SK-N-MC (cell line): Measurements from ENCODE around the gene CYTH2.

ENCODE experiments used
- DNase-seq: peaks from one replicate; pipeline ENCODE4 v3.0.0-alpha.2; 2011; ENCODE audit warnings: low read depth, low spot score
- H3K27ac ChIP-seq: fragments of 200-600 bp; sonication (generic); 2 replicates; pipeline ENCODE4 v1.5.1; 2016; ENCODE audit warnings: mixed run types
- H3K36me3 ChIP-seq: fragments of 200-600 bp; sonication (generic); 2 replicates; pipeline ENCODE4 v1.6.1; 2017; ENCODE audit warnings: antibody characterized with exemption, low read length, mixed read lengths; ENCODE audit not compliant: insufficient read depth
- H3K4me3 ChIP-seq: fragments of 200-600 bp; sonication (generic); 2 replicates; pipeline ENCODE4 v1.5.1; 2016
- H3K9ac ChIP-seq: fragments of 200-600 bp; sonication (generic); 2 replicates; pipeline ENCODE4 v1.8.0; 2017; ENCODE audit warnings: mixed run types, mixed read lengths; ENCODE audit not compliant: insufficient read length
- H3K9me3 ChIP-seq: fragments of 200-600 bp; sonication (generic); 2 replicates; pipeline ENCODE4 v1.6.1; 2017; ENCODE audit warnings: low read depth, mild to moderate bottlenecking, antibody characterized with exemption, low read length, moderate library complexity, mixed read lengths
- EZH2 ChIP-seq: fragments of 200-600 bp; sonication (generic); IDR thresholded peaks from one replicate; pipeline ENCODE4 v1.6.1; 2017; ENCODE audit warnings: antibody characterized with exemption
- FOXP2 ChIP-seq: optimal IDR thresholded peaks from 2 replicates; pipeline ENCODE3; 2011; ENCODE audit warnings: mild to moderate bottlenecking, moderate library complexity; ENCODE audit not compliant: insufficient read depth; ENCODE audit errors: extremely low read length, control extremely low read depth
- POLR2AphosphoS5 ChIP-seq: IDR thresholded peaks from 2 replicates; pipeline ENCODE4 v1.6.1; 2012; ENCODE audit warnings: mild to moderate bottlenecking, low read depth, low read length, borderline replicate concordance

Gene CYTH2

GRCh38 chr19:48456864-48457263 lies 12.3 kb upstream of the CYTH2 start:
- H3K4me3 ChIP-seq: no peak overlapping the region
- TF ChIP-seq FOXP2 (no peak), POLR2AphosphoS5 (no peak), EZH2 (no peak)
- H3K9me3 ChIP-seq: no peaks in the 10 kb centered on the region
- DNase-seq: no peak
- no peak overlapping the region for H3K27ac ChIP-seq
- no peak overlapping the region for H3K9ac ChIP-seq
- H3K36me3 ChIP-seq: peaks cover 55% of the 10 kb centered on the region

GRCh38 chr19:48458016-48458415 lies 11.2 kb upstream of the CYTH2 start:
- Histone ChIP-seq H3K36me3 (peaks cover 45% of the 10 kb centered on the region), H3K9ac (no peak overlapping the region), H3K4me3 (no peak overlapping the region), H3K27ac (no peak overlapping the region), H3K9me3 (no peaks in the 10 kb centered on the region)
- no peak for DNase-seq
- TF ChIP-seq FOXP2: no peak
- no peak for TF ChIP-seq EZH2
- TF ChIP-seq POLR2AphosphoS5: no peak

- Histone ChIP-seq H3K9ac (no peak overlapping the region), H3K4me3 (no peak overlapping the region), H3K36me3 (peaks cover 14% of the 10 kb centered on the region), H3K27ac (no peak overlapping the region), H3K9me3 (no peaks in the 10 kb centered on the region)
- no peak for DNase-seq
- TF ChIP-seq FOXP2 (no peak), EZH2 (no peak), POLR2AphosphoS5 (no peak)
Observed at GRCh38 chr19:48461651-48461981, 7.6 kb upstream of the CYTH2 start.

GRCh38 chr19:48461982-48462655 lies 7.0 kb upstream of the CYTH2 start:
- H3K27ac ChIP-seq: no peak overlapping the region
- H3K9me3 ChIP-seq: no peaks in the 10 kb centered on the region
- no peak overlapping the region for H3K9ac ChIP-seq
- peaks cover 10% of the 10 kb centered on the region for H3K36me3 ChIP-seq
- no peak for DNase-seq
- TF ChIP-seq EZH2 (no peak), FOXP2 (no peak)
- H3K4me3 ChIP-seq: no peak overlapping the region

- Histone ChIP-seq H3K9me3 (no peaks in the 10 kb centered on the region), H3K4me3 (no peak overlapping the region), H3K27ac (peak overlapping the region; percentile 50; the same call in 1 of the 2 replicates), H3K9ac (no peak overlapping the region), H3K36me3 (peaks cover 2% of the 10 kb centered on the region)
- DNase-seq: no peak
- no peak for TF ChIP-seq EZH2
- no peak for TF ChIP-seq POLR2AphosphoS5
- no peak for TF ChIP-seq FOXP2
Observed at GRCh38 chr19:48465215-48465614, 4.0 kb upstream of the CYTH2 start.

- TF ChIP-seq POLR2AphosphoS5: no peak
- no peak for TF ChIP-seq EZH2
- no peak for TF ChIP-seq FOXP2
- Histone ChIP-seq H3K36me3 (peaks cover 17% of the 10 kb centered on the region), H3K4me3 (no peak overlapping the region), H3K27ac (no peak overlapping the region), H3K9ac (no peak overlapping the region), H3K9me3 (no peaks in the 10 kb centered on the region)
- no peak for DNase-seq
Observed at GRCh38 chr19:48466561-48467325, 2.4 kb upstream of the CYTH2 start.

GRCh38 chr19:48468772-48469288 lies 339 bp upstream of the CYTH2 start:
- Histone ChIP-seq H3K27ac (peak overlapping the region; percentile 98), H3K36me3 (peaks cover 37% of the 10 kb centered on the region), H3K9ac (peak overlapping the region; percentile 99), H3K4me3 (peak overlapping the region; percentile 93), H3K9me3 (no peaks in the 10 kb centered on the region)
- TF ChIP-seq EZH2 (no peak), FOXP2 (peak; percentile 87)
- DNase-seq: peak; percentile 99

- no peak for DNase-seq
- H3K4me3 ChIP-seq: peak overlapping the region; percentile 93
- TF ChIP-seq FOXP2 (no peak), EZH2 (no peak), POLR2AphosphoS5 (no peak)
- H3K9me3 ChIP-seq: no peaks in the 10 kb centered on the region
- peak overlapping the region; percentile 99 for H3K9ac ChIP-seq
- H3K36me3 ChIP-seq: peaks cover 50% of the 10 kb centered on the region
- no peak overlapping the region; the same call in 1 of the 2 replicates for H3K27ac ChIP-seq
Observed at GRCh38 chr19:48469934-48470680, 938 bp downstream of the CYTH2 start.

GRCh38 chr19:48470856-48471255 lies 1.7 kb downstream of the CYTH2 start:
- no peaks in the 10 kb centered on the region for H3K9me3 ChIP-seq
- H3K27ac ChIP-seq: no peak overlapping the region
- no peak overlapping the region for H3K9ac ChIP-seq
- H3K36me3 ChIP-seq: peaks cover 57% of the 10 kb centered on the region
- no peak for DNase-seq
- TF ChIP-seq FOXP2 (no peak), POLR2AphosphoS5 (no peak), EZH2 (no peak)
- no peak overlapping the region for H3K4me3 ChIP-seq
